ENCODE measurements around the gene CCDC33.

Gene CCDC33

GRCh38 chr15:74209560-74209958, 26.6 kb upstream of the CCDC33 start:
- DNase-seq, result no peak

DNA sequence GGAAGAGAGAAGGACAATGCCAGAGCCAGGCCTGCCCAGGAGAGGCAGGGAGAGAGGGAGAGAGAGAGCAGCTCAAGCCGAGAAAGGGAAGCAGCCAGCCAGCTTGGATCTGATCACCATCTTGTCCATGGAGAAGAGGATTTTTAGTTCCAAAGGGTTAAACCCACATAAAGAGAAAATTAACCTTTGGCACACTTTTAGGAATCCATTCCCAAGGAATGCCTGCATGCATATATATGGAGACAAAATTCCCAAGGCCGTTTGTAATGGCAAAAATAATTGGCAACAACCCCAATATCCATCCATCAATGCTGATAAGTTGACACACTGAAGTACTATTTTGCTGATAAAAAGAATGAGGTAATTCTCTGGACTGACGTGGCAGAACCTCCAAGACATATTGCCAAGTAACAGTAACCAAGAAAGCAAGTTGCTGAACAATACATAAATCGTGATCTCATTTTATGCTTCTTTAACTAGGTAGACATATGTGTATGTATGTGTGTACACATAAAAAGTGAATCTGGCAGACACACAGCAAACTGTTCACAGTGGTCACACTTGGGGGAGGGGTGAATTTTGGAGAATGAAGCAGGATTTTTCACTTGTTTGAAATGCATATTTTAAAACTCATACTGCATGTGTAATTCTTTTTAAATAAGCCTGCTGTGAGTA, 26.0 kb upstream of the CCDC33 start:
- no peak for DNase-seq

- DNase-seq, result no peak
These were observed 25.4 kb upstream of the CCDC33 start for GRCh38 chr15:74210729-74211128.

DNA sequence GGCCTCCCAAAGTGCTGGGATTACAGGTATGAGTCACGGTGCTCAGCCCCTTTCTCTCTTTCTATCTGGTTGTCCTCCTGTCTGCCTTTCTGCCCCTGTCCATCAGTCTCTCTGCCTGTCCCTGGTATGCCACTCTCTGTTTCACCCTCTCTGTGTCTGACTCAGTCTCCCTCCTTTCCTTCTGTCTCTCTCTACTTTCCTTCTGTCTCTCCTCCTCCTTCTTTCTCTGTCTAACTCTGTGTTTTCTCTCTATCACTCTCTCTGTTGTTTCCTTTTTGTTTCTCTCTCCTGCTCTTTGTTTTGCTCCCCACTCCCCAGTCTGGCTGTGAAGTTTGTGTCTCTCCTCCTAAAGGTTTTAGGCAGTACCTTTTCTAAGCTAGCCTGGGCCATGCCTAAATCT, 24.5 kb upstream of the CCDC33 start:
- no peak for DNase-seq

DNA sequence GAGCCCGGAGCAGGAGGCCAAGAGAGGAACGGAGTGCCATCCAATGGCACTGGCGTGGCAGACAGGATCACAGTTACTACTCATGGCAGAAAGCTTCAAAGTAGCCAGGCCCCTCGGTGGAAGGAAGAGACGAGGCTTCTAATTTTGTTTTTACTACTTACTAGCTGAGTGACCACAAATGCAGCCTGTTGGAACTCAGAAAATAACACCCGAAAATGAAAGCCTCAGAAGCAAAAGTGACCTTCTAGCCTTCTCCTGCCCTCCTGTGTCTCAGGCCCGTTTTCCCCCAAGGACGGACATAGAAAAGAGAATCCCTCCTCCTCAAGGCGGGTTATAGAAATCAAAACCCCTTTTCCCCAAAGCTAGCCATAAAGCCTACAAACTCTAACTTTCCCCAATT, 23.6 kb upstream of the CCDC33 start:
- DNase-seq, result no peak

GRCh38 chr15:74213858-74214284, 22.3 kb upstream of the CCDC33 start:
- no peak for DNase-seq

DNA sequence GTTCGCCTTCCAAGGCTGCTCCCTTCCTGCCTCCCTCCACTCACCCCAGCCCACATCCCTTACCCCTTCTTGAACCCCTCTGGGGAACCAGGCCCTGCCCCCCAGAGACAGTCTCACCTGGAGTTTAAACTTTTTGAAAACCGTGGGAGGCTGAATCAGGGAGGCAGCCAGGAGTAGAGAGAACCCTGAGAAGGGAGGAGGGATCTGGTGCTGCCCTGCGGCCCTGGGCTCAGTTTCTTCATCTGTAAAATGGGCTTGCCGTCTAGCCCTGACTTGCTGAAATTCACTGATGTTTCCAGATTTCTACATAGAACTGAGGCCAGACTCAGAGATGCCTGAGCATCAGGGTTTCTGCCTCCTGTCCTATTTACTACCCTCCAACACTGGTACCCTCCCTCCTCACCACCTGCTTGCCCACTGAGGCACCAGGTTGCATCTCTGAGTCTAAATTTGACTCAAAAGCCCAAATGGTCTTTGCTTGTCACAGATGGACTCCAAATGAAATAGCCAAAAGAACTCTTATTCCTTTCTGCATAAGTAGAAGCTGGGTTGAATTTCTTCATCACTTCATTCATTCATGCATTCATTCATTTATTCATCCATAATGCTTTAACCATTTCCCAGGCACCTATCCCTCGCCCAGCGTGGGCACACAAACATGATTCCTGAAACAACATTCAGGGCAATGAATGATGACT, 21.7 kb upstream of the CCDC33 start:
- DNase-seq, result no peak

DNA sequence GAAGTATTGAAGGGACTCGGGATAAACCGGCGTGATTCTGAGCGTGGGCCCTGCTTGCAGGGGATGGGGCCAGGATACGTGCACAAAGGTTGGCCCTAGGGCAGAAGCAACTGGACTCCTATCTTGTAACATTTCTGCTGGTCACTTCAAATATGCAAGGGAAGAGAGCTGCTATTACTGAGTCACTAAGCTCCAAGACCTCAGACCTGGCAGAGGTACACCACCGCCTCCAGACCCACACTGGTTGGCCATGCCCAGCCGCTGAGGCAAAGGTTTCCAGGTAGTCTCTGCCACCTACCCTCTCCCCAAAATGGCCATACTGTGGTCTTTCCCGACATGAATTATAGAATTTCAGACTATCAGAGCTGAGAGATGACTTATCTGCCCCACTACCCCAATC, 20.2 kb upstream of the CCDC33 start:
- no peak for DNase-seq

GRCh38 chr15:74216949-74217348, 19.2 kb upstream of the CCDC33 start:
- DNase-seq, result no peak

- DNase-seq, result no peak
These were observed 17.9 kb upstream of the CCDC33 start for GRCh38 chr15:74217907-74218885.

DNA sequence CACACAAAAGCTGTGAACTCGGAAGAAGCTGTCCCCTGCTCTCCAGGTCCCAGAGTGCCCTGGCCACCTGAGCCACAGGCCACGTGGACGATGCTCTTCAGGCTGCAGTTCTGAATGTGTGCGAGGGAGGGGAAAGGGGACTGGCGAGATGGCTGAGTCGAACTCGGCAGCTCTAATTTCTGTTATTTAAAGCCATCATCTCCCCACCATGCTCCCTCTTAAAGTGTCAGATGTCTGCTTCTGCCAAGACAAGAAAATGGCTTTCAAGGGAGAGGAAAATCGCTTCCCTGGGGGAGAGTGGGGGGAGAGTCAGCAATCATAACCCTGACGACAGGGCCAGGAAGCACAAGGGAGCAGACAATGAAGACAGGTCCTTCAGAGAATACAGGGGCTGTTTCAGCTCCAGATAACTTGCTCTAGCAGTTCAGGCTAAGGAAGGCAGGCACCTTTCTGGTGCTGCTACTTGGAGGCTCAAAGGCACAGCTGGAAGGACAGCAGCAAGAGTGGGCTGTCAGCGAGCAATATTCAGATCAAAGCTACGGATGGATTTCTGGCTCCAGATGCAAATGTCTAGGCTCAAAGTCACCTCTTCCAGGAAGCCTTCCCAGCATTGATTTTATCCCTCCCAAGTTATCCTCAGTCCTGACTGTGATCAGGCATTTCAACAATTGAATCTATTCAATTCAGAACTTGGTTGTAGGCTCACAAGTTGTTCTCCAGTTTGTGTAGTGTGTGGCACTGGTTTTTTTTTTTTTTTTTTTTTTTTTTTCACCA, 15.5 kb upstream of the CCDC33 start:
- no peak for DNase-seq

DNA sequence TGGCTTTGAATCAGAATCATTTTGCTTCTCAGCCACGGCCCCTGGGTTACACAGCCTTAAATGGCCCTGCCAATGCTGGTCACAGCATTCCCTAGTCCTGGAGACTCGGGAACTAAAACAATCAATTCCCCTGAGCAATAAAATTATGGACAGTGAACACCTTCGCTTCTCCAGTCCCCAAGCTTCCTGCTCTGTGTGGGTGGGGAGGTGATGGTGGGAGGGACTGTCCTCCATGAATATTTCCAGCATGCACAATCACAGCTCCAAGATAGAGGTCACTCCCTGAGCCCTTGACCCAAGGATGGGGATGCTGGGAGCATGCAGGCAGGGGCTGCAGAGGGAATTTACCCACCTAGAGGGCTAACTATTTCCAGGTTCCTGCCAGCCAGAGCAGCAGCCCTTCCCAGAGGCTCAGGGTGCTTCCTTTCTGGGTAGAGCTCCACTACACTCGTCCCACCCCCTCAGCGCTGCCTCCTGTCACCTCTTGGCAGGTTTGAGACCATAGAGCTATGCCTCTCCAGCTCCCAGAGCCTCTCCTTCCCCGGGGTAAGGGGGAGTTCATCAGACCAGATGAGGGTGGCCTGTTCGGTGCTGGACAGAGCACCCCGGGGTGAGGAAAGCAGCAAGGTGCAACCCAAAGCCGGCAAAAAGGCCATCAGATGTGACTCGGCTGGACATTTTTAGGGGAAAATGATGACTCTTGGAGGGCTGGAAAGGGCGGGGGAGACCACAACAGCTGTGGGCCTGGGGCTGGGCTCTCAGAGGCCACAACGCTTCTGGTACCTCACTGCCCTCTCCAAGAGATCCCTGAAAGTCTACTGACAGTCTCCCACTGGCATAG, 14.5 kb upstream of the CCDC33 start:
- DNase-seq, result no peak

DNA sequence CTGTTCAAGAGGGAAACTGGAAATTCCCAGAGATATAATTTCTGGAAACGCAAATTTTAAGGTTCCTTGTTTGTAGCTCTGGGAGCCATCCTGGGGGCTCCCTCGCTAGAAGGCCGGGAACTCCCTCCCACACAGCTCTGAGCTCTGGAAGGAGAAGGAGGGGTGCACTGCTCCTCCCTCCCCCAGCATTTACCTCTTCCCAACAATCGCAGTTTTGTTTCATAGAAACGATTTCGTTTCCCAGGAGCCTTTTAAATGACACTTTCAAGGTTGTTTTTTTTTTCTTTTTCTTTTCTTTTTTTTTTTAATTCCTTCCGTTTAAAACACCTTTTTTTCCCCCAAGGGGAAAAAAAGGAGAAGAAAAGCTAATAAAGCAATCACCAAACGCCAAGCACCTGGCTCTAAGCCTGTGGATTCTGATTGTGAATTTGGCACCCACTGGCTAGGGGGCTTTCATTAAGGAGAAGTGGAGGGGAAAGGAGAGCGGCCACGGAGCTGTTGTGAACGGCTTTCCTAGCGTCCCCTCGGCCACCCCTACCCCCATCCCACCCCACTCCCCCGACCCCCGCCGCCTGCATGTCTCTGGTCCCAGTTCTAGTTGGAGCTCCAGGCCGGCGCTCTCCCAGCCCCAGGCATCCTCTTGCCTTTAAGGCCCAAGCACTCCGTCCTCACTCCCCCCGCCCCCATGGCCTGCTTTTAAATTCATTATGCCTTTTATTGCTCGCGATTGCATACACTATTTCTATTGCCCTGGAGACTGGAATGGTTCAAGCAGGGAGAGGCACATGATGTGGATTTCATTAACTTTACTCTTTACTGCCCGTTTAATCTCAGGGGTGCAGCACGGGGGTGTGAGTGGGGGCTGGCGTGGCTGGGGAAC, 13.6 kb upstream of the CCDC33 start:
- DNase-seq, result no peak

DNA sequence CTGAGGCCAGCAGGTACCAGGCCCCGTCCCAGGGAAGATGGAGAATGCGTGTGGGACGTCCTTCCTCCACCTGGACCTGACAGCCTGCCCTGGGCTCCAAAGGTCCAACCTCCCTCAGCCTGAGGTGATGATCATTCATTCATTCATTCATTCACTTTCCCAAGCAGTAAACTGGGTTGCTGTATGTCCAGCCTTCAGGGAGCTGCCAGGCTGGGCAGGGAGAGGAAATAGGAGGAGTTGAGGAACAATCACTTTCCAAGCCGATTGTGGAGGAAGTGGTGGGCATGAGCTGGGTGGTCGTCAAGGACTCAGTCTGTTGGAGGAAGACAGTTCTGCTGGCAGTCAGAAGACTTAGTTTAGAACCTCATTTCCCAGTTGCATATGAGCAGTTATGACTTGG, 10.2 kb upstream of the CCDC33 start:
- DNase-seq, result no peak

- no peak for DNase-seq
These were observed 9.2 kb upstream of the CCDC33 start for GRCh38 chr15:74226761-74227540.

- no peak for DNase-seq
These were observed 8.0 kb upstream of the CCDC33 start for GRCh38 chr15:74227968-74228722.

GRCh38 chr15:74228723-74229081, 7.4 kb upstream of the CCDC33 start:
- DNase-seq, result no peak

GRCh38 chr15:74229686-74230085, 6.4 kb upstream of the CCDC33 start:
- no peak for DNase-seq

DNA sequence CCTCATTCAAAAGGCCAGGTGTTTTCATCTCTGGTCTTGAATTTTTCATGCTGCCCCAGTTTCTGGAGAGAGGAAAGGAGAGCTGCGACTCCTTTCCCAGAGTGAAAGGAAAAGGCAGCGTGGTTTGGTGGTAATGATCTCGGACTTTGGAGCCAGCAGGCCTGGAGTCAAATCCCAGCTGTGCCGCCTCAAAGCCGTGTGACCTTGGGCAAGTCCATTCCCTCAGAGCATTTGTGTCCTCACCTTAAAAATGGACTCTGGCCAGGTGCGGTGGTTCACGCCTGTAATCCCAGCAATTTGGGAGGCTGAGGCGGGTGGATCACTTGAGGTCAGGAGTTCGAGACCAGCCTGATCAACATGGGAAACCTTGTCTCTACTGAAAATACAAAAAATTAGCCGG, 4.7 kb upstream of the CCDC33 start:
- no peak for DNase-seq

Data from T1000 (cell line).